K562 (cell line): ENCODE measurements around the gene SRP54. TPM values are rescaled to one million over a fixed set of nuclear protein-coding genes. Genes with fewer than 3 reads are reported as not detected.
"Not testable (repeated sequence)": the region's sequence is repeated elsewhere in the genome, so short reads cannot be mapped to it uniquely, and the experiment has no call there.

Experiments
- ATAC-seq: fragments of 200-7000 bp; cut with Tn5 transposase; 3 replicates; pipeline ENCODE4 v1.9.1; 2020; ENCODE audit warnings: moderate library complexity
- BruUV-seq: library from RNA; stranded (reverse); fragments of 400-500 nt; replicated peaks from 2 replicates; lab custom pipeline; 2021; lab: Mats Ljungman, UMichigan
- CTCF ChIA-PET: fragments of 300-600 bp; formaldehyde crosslinking; extraction: SDS; loops from one replicate; lab custom pipeline; 2021; ENCODE audit warnings: low intra/inter-chr PET ratio; lab: Yijun Ruan, JAX
- POLR2A ChIA-PET: fragments of 300-600, 350-650 bp; sonication (Branson Sonifier 250); formaldehyde crosslinking; extraction: SDS; loops from one replicate; lab custom pipeline; 2021; ENCODE audit warnings: antibody characterized with exemption, inconsistent platforms; lab: Yijun Ruan, JAX
- DNase-seq, 4 experiments: peaks; one replicate each; pipeline versions ENCODE4 v3.0.0 to v3.0.0-alpha.2; 2011 to 2018; ENCODE audit warnings: low spot score in 3 of 4, mixed read lengths in 3 of 4; ENCODE audit errors: extremely low read depth in 1 of 4
- FAIRE-seq: peaks from 2 replicates; lab custom pipeline; 2011; peaks lifted over from hg19 to GRCh38; lab: Jason Lieb, UNC
- H2AFZ ChIP-seq: 2 replicates; pipeline ENCODE4 v1.6.0; 2011; ENCODE audit warnings: low read depth, low read length, control low read depth, inconsistent platforms
- H3K27ac ChIP-seq: fragments of 200-600 bp; 3 replicates; pipeline ENCODE4 v1.8.0; 2011; ENCODE audit warnings: low read depth, mild to moderate bottlenecking, control low read depth, inconsistent platforms, low read length, moderate library complexity, mixed read lengths; ENCODE audit errors: extremely low read depth
- H3K27me3 ChIP-seq, 2 experiments: fragments of 300-600 bp in 1 of 2; 2 replicates in 1 of 2; 3 replicates in 1 of 2; pipeline versions ENCODE4 v1.6.0 to v1.8.0; 2011; ENCODE audit warnings: inconsistent platforms in 2 of 2, low read length in 2 of 2, mild to moderate bottlenecking in 1 of 2, mixed read lengths in 1 of 2, moderate library complexity in 1 of 2; ENCODE audit not compliant: control insufficient read depth in 2 of 2, insufficient read depth in 2 of 2
- H3K36me3 ChIP-seq: fragments of 300-600 bp; 3 replicates; pipeline ENCODE4 v1.8.0; 2011; ENCODE audit warnings: mild to moderate bottlenecking, low read length, inconsistent platforms; ENCODE audit not compliant: control insufficient read depth, insufficient read depth
- H3K4me1 ChIP-seq, 2 experiments: fragments of 200-600 bp in 1 of 2; replicated peaks in 1 of 2; 2 replicates in 1 of 2; 3 replicates in 1 of 2; pipeline versions ENCODE4 v1.5.1 to v1.8.0; 2011; ENCODE audit warnings: inconsistent platforms in 2 of 2, low read length in 2 of 2, mild to moderate bottlenecking in 1 of 2, mixed read lengths in 1 of 2, moderate library complexity in 1 of 2; ENCODE audit not compliant: control insufficient read depth in 2 of 2, insufficient read depth in 2 of 2
- H3K4me2 ChIP-seq: 2 replicates; pipeline ENCODE4 v1.6.1; 2011; ENCODE audit warnings: low read length, control low read depth, inconsistent platforms, mixed read lengths; ENCODE audit not compliant: insufficient read depth
- H3K4me3 ChIP-seq: fragments of 200-600 bp; sonication (generic), shearing (Covaris generic); 2 replicates; pipeline ENCODE4 v1.5.1; 2016; ENCODE audit warnings: control low read depth, inconsistent platforms
- H3K79me2 ChIP-seq: fragments of 200-600 bp; 3 replicates; pipeline ENCODE4 v1.8.0; 2011; ENCODE audit warnings: low read length, inconsistent platforms; ENCODE audit not compliant: control insufficient read depth, insufficient read depth
- H3K9ac ChIP-seq, 2 experiments: 2 replicates each; pipeline versions ENCODE4 v1.6.0 to v1.6.1; 2011; ENCODE audit warnings: low read depth in 2 of 2, low read length in 2 of 2, control low read depth in 1 of 2, inconsistent platforms in 1 of 2, mild to moderate bottlenecking in 1 of 2, mixed read lengths in 1 of 2; ENCODE audit not compliant: insufficient read depth in 1 of 2
- H3K9me1 ChIP-seq: one replicate; pipeline ENCODE4 v1.6.0; 2011; ENCODE audit warnings: inconsistent platforms, mild to moderate bottlenecking, low read length, moderate library complexity; ENCODE audit not compliant: control insufficient read depth, insufficient read depth
- H3K9me3 ChIP-seq: replicated peaks from 2 replicates; pipeline ENCODE4 v1.5.1; 2011; ENCODE audit warnings: low read depth, low read length, inconsistent platforms; ENCODE audit not compliant: control insufficient read depth, insufficient read depth
- H4K20me1 ChIP-seq: replicated peaks from 2 replicates; pipeline ENCODE4 v1.6.1; 2011; ENCODE audit warnings: low read length, inconsistent platforms, mixed read lengths; ENCODE audit not compliant: control insufficient read depth, insufficient read depth
- SIRT6 ChIP-seq: IDR thresholded peaks from one replicate; pipeline ENCODE4 v1.6.1; 2012; ENCODE audit warnings: low read depth, mild to moderate bottlenecking, control low read depth, inconsistent platforms, low read length, moderate library complexity
- ZNF280A ChIP-seq: fragments of 450-650 bp; IDR thresholded peaks from 2 replicates; pipeline ENCODE4 v1.6.1; 2018; ENCODE audit warnings: mild to moderate bottlenecking, low read depth; ENCODE audit not compliant: partially characterized antibody
- WGBS: fragments of 100-300 bp; shearing (Covaris generic); methylation state at CpG from one replicate; pipeline ENCODE4 v1.1.6; 2016; ENCODE audit warnings: low coverage, mixed read lengths; ENCODE audit not compliant: insufficient coverage; ENCODE audit errors: missing lambda C conversion rate; 5-methylcytosine and 5-hydroxymethylcytosine counted together
- in situ Hi-C: fragments of 300-500 bp; cut with MboI; formaldehyde crosslinking; loops from 4 replicates; pipeline ENCODE4 v1.15.0; 2018; ENCODE audit warnings: inconsistent platforms, mixed read lengths
- intact Hi-C: fragments of 100-400 bp; cut with micrococcal nuclease; formaldehyde crosslinking; loops from 2 replicates; pipeline ENCODE4 v1.14.2; 2022
- polyA plus RNA-seq, 8 experiments: library from polyadenylated mRNA; depleted of rRNA in 4 of 8; stranded (reverse) in 5 of 8; unstranded in 3 of 8; fragments of >200 nt; fragmentation: Nextera tagmentation in 2 of 8; fragmentation: Illumina TruSeq in 1 of 8; extraction: Ambion mirVana in 2 of 8; extraction: Trizol in 1 of 8; gene quantifications; 2 replicates each; pipeline versions ENCODE4 v1.2.1 to v1.2.3, GENCODE V29; 2011 to 2014; ENCODE audit warnings: inconsistent platforms in 1 of 8, missing spikeins in 1 of 8
- total RNA-seq, 7 experiments: library from RNA; depleted of rRNA in 6 of 7; stranded (reverse); fragments of >200 nt in 6 of 7; fragmentation: Illumina TruSeq in 2 of 7; extraction: Trizol in 2 of 7; gene quantifications; 2 replicates each; pipeline versions ENCODE4 v1.2.1 to v1.2.3, GENCODE V29; 2011 to 2021; ENCODE audit warnings: low replicate concordance in 1 of 7

SRP54 gene
- total and polyA plus RNA-seq, 9 of the 15 experiments (the other 6 are each of a cell fraction or from before 2014, with no cell fraction given), result 28.6 to 69.8 (median 51.7) TPM

- TF ChIP-seq SIRT6 (no peak), ZNF280A (peak; percentile 17)
Measured at GRCh38 chr14:35034440-35034833, 51.6 kb downstream of the SRP54 start (continued).

GRCh38 chr14:35034944-35035554 is 52.3 kb downstream of the SRP54 start:
- DNase-seq, CTCF ChIA-PET, H3K9ac ChIP-seq, H4K20me1 ChIP-seq, H3K36me3 ChIP-seq, BruUV-seq, ATAC-seq, H3K9me3 ChIP-seq, FAIRE-seq, POLR2A ChIA-PET, H3K27ac ChIP-seq, H3K79me2 ChIP-seq, H2AFZ ChIP-seq, H3K4me2 ChIP-seq, in situ Hi-C loops, H3K4me1 ChIP-seq, H3K27me3 ChIP-seq, H3K9me1 ChIP-seq, H3K4me3 ChIP-seq, intact Hi-C loops: not testable (repeated sequence)
- WGBS, result 97% methylated on average over 4 of the region's 5 CpGs

GRCh38 chr14:35038312-35038711 is 55.5 kb downstream of the SRP54 start:
- BruUV-seq, H3K9ac ChIP-seq, ATAC-seq, H3K9me3 ChIP-seq, H3K27me3 ChIP-seq, H3K4me3 ChIP-seq, in situ Hi-C loops, H3K4me2 ChIP-seq, H3K27ac ChIP-seq, H3K4me1 ChIP-seq, CTCF ChIA-PET, H3K79me2 ChIP-seq, DNase-seq, H3K9me1 ChIP-seq, H4K20me1 ChIP-seq, H3K36me3 ChIP-seq, intact Hi-C loops, H2AFZ ChIP-seq, FAIRE-seq: not testable (repeated sequence)
- POLR2A ChIA-PET, result interaction anchor here (2.7 kb wide), 1 partner anchor 8 kb away, joined by 6 read pairs; the partner anchor contains the start of gene FAM177A1
- 100% methylated on average over 4 of the region's 17 CpGs for WGBS
